MM.1S (cell line): ENCODE results near the gene ABCF3.

ENCODE experiments used
- DNase-seq: peaks from one replicate; pipeline ENCODE4 v3.0.0-alpha.2; 2015
- H2AFZ ChIP-seq: fragments of 300-600 bp; sonication (generic); 2 replicates; pipeline ENCODE4 v1.6.0; 2016; ENCODE audit warnings: antibody characterized with exemption, low read length
- H3F3A ChIP-seq: fragments of 300-600 bp; sonication (generic); 2 replicates; pipeline ENCODE4 v1.6.1; 2016; ENCODE audit warnings: mild to moderate bottlenecking, antibody characterized with exemption, low read length, moderate library complexity, mixed read lengths; ENCODE audit not compliant: insufficient read depth
- H3K27ac ChIP-seq: fragments of 300-600 bp; sonication (generic); 2 replicates; pipeline ENCODE4 v1.5.1; 2016; ENCODE audit warnings: mild to moderate bottlenecking, low read length
- H3K27me3 ChIP-seq: fragments of 300-600 bp; sonication (generic); replicated peaks from 2 replicates; pipeline ENCODE4 v1.6.0; 2016; ENCODE audit warnings: low read length; ENCODE audit not compliant: insufficient read depth
- H3K36me3 ChIP-seq: fragments of 300-600 bp; sonication (generic); replicated peaks from 2 replicates; pipeline ENCODE4 v1.6.1; 2016; ENCODE audit warnings: mild to moderate bottlenecking, low read length, mixed read lengths; ENCODE audit not compliant: insufficient read depth
- H3K4me1 ChIP-seq: fragments of 300-600 bp; sonication (generic); 2 replicates; pipeline ENCODE4 v1.6.1; 2016; ENCODE audit warnings: low read length, mixed read lengths
- H3K4me2 ChIP-seq: fragments of 300-600 bp; sonication (generic); 2 replicates; pipeline ENCODE4 v1.6.0; 2016; ENCODE audit warnings: low read depth, low read length
- H3K4me3 ChIP-seq: fragments of 300-600 bp; sonication (generic); 2 replicates; pipeline ENCODE4 v1.5.1; 2016; ENCODE audit warnings: low read length, mixed read lengths
- H3K79me2 ChIP-seq: fragments of 300-600 bp; sonication (generic); 2 replicates; pipeline ENCODE4 v1.6.1; 2016; ENCODE audit warnings: mixed run types, low read length, mixed read lengths
- H3K9ac ChIP-seq: fragments of 300-600 bp; sonication (generic); 2 replicates; pipeline ENCODE4 v1.6.1; 2016; ENCODE audit warnings: low read length, mixed read lengths
- H3K9me2 ChIP-seq: fragments of 300-600 bp; sonication (generic); replicated peaks from 2 replicates; pipeline ENCODE4 v1.6.1; 2016; ENCODE audit warnings: mild to moderate bottlenecking, low read length, mixed read lengths; ENCODE audit not compliant: insufficient read depth
- H3K9me3 ChIP-seq: fragments of 300-600 bp; sonication (generic); replicated peaks from 2 replicates; pipeline ENCODE4 v1.6.1; 2016; ENCODE audit warnings: mild to moderate bottlenecking, low read length, mixed read lengths; ENCODE audit not compliant: insufficient read depth
- H4K20me1 ChIP-seq: fragments of 300-600 bp; sonication (generic); 2 replicates; pipeline ENCODE4 v1.6.1; 2016; ENCODE audit warnings: mild to moderate bottlenecking, low read length, moderate library complexity, mixed read lengths; ENCODE audit not compliant: insufficient read depth
- CTCF ChIP-seq: fragments of 300-600 bp; sonication (generic); IDR thresholded peaks from 2 replicates; pipeline ENCODE4 v1.5.1; 2016; ENCODE audit warnings: antibody characterized with exemption, low read length, mixed read lengths
- EZH2 ChIP-seq: fragments of 300-600 bp; sonication (generic); optimal IDR thresholded peaks from 2 replicates; pipeline ENCODE3; 2017; ENCODE audit warnings: low read depth, mild to moderate bottlenecking, antibody characterized with exemption, low read length, mixed read lengths
- EZH2phosphoT487 ChIP-seq: fragments of 300-600 bp; sonication (generic); IDR thresholded peaks from 2 replicates; pipeline ENCODE4 v1.6.1; 2018; ENCODE audit warnings: antibody characterized with exemption, low read length

ABCF3 gene

GRCh38 chr3:184175506-184175905, 10.5 kb upstream of the ABCF3 start:
- peak; percentile 26 for DNase-seq
- peak overlapping the region; percentile 82 for H3K4me2 ChIP-seq
- H3K4me1 ChIP-seq, result peaks cover 16% of the 10 kb centered on the region; the same call in 1 of the 2 replicates
- TF ChIP-seq CTCF, result no peak
- no peak for TF ChIP-seq EZH2
- TF ChIP-seq EZH2phosphoT487, result no peak
- H3F3A ChIP-seq, result 0 out of 2 replicates have a peak, but pooled peaks cover 6% of the 10 kb centered on the region
- H3K27ac ChIP-seq, result no peak overlapping the region
- no peaks in the 10 kb centered on the region for H3K9me3 ChIP-seq
- H3K27me3 ChIP-seq, result no peaks in the 10 kb centered on the region
- peak overlapping the region; percentile 81 for H3K9ac ChIP-seq
- H4K20me1 ChIP-seq, result no peaks in the 10 kb centered on the region
- H3K79me2 ChIP-seq, result peaks cover 40% of the 10 kb centered on the region
- H3K9me2 ChIP-seq, result no peaks in the 10 kb centered on the region
- H3K4me3 ChIP-seq, result peak overlapping the region; percentile 93
- H3K36me3 ChIP-seq, result no peaks in the 10 kb centered on the region
- peak overlapping the region; percentile 92 for H2AFZ ChIP-seq

- TF ChIP-seq EZH2, result no peak
- Histone ChIP-seq H2AFZ (no peak overlapping the region), H3K4me2 (peak overlapping the region; percentile 82), H3K9me2 (no peaks in the 10 kb centered on the region), H3K4me1 (peaks cover 16% of the 10 kb centered on the region; the same call in 1 of the 2 replicates), H3K79me2 (peaks cover 40% of the 10 kb centered on the region), H3K9me3 (no peaks in the 10 kb centered on the region), H3K4me3 (peak overlapping the region; percentile 93), H3K27me3 (no peaks in the 10 kb centered on the region), H3K36me3 (no peaks in the 10 kb centered on the region), H3K27ac (no peak overlapping the region), H3K9ac (peak overlapping the region; percentile 81; the same call in 1 of the 2 replicates), H3F3A (0 out of 2 replicates have a peak, but pooled peaks cover 6% of the 10 kb centered on the region), H4K20me1 (no peaks in the 10 kb centered on the region)
- DNase-seq, result no peak
Measured at GRCh38 chr3:184175981-184176376, 10.0 kb upstream of the ABCF3 start.

GRCh38 chr3:184176377-184177330, 9.3 kb upstream of the ABCF3 start:
- no peaks in the 10 kb centered on the region for H3K9me3 ChIP-seq
- H3K27me3 ChIP-seq, result no peaks in the 10 kb centered on the region
- peaks cover 16% of the 10 kb centered on the region; the same call in 1 of the 2 replicates for H3K4me1 ChIP-seq
- no peak overlapping the region for H3K4me3 ChIP-seq
- peak overlapping the region; percentile 82; the same call in 1 of the 2 replicates for H3K4me2 ChIP-seq
- no peaks in the 10 kb centered on the region for H3K9me2 ChIP-seq
- no peak overlapping the region for H3K9ac ChIP-seq
- no peak overlapping the region for H2AFZ ChIP-seq
- H3K27ac ChIP-seq, result no peak overlapping the region
- no peaks in the 10 kb centered on the region for H4K20me1 ChIP-seq
- no peaks in the 10 kb centered on the region; the same call in 1 of the 2 replicates for H3K36me3 ChIP-seq
- H3K79me2 ChIP-seq, result peaks cover 40% of the 10 kb centered on the region
- TF ChIP-seq EZH2, result no peak
- TF ChIP-seq EZH2phosphoT487, result no peak
- TF ChIP-seq CTCF, result no peak
- no peak for DNase-seq
- H3F3A ChIP-seq, result 0 out of 2 replicates have a peak, but pooled peaks cover 6% of the 10 kb centered on the region
